ENCODE results near the gene KRT222. TPM values are rescaled to one million over a fixed set of nuclear protein-coding genes. Genes with fewer than 3 reads are reported as not detected.
A peak's percentile ranks its signal among the peaks of the same experiment; 100 is the strongest.

The KRT222 gene
- total RNA-seq, 1 experiment from 2014 or later = not detected

- Histone ChIP-seq H3K4me1 (ENCODE audit: insufficient read depth, low read length, poor library complexity, severe bottlenecking) (peaks cover 6% of the 10 kb centered on the region), H3K4me3 (ENCODE audit: low read depth, low read length, poor library complexity, severe bottlenecking) (no peak overlapping the region), H3K27ac (ENCODE audit: low read depth, low read length, poor library complexity, severe bottlenecking) (no peak overlapping the region), H3K36me3 (ENCODE audit: insufficient read depth, low read length, poor library complexity, severe bottlenecking) (no peaks in the 10 kb centered on the region), H3K9me3 (ENCODE audit: low read depth, low read length, poor library complexity, severe bottlenecking) (no peaks in the 10 kb centered on the region), H3K27me3 (replicated peaks; ENCODE audit: insufficient read depth, low read depth, low read length, poor library complexity) (no peaks in the 10 kb centered on the region)
- intact Hi-C loops (cut with micrococcal nuclease; ENCODE audit: unreplicated experiment) = no loop called here
- TF ChIP-seq, protein P1, sequence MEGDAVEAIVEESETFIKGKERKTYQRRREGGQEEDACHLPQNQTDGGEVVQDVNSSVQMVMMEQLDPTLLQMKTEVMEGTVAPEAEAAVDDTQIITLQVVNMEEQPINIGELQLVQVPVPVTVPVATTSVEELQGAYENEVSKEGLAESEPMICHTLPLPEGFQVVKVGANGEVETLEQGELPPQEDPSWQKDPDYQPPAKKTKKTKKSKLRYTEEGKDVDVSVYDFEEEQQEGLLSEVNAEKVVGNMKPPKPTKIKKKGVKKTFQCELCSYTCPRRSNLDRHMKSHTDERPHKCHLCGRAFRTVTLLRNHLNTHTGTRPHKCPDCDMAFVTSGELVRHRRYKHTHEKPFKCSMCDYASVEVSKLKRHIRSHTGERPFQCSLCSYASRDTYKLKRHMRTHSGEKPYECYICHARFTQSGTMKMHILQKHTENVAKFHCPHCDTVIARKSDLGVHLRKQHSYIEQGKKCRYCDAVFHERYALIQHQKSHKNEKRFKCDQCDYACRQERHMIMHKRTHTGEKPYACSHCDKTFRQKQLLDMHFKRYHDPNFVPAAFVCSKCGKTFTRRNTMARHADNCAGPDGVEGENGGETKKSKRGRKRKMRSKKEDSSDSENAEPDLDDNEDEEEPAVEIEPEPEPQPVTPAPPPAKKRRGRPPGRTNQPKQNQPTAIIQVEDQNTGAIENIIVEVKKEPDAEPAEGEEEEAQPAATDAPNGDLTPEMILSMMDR (conservative IDR thresholded peaks at IDR 0.05; ENCODE audit: low read depth, low read length) = no peak
- no peak for TF ChIP-seq EZH2 (IDR thresholded peaks at IDR 0.05; ENCODE audit: borderline replicate concordance, low read depth, low read length, poor library complexity, severe bottlenecking)
- DNase-seq (ENCODE audit: low spot score) = no peak
- BruUV-seq (replicated peaks) = no TSS peak
- CTCF ChIA-PET = no interaction called here
- POLR2A ChIA-PET (ENCODE audit: low non-redundant PET) = no interaction called here
Measured at GRCh38 chr17:40651939-40652338, 13.0 kb downstream of the KRT222 start.

DNA sequence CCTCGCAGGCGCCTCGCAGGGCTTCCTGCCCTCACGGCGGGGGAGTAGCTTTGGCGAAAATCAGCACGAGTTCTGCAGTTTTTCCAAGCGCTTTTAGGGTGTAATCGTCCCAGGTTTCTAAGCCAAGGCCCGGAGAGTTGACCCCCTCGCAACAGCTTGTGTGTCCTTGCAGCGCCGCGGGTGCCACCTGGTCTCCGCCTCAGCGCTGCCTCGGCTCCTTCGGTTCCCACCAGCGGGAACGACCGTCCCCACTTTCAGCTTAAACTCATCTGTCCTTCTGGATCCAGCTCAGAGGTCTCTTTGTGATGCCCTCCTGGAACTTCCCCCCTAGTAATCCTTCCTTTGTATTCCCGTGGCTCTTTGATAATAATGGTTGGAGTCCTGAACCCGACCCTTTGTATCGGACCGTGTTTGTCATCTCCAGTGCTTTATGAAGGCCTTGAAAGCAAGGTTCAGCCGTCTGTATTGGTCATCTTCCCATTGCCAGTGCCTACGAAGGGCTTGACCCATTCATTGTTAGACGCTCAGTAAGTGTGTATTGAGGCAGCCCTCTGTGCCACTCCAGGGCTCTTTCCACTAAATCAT lies 16.5 kb downstream of the KRT222 start:
- Histone ChIP-seq H3K36me3 (ENCODE audit: insufficient read depth, low read length, poor library complexity, severe bottlenecking) (peaks cover 15% of the 10 kb centered on the region), H3K9me3 (ENCODE audit: low read depth, low read length, poor library complexity, severe bottlenecking) (no peaks in the 10 kb centered on the region), H3K4me3 (ENCODE audit: low read depth, low read length, poor library complexity, severe bottlenecking) (peak overlapping the region; percentile 74), H3K27ac (ENCODE audit: low read depth, low read length, poor library complexity, severe bottlenecking) (peak overlapping the region; percentile 99), H3K4me1 (ENCODE audit: insufficient read depth, low read length, poor library complexity, severe bottlenecking) (peaks cover 6% of the 10 kb centered on the region), H3K27me3 (replicated peaks; ENCODE audit: insufficient read depth, low read depth, low read length, poor library complexity) (no peaks in the 10 kb centered on the region)
- POLR2A ChIA-PET (ENCODE audit: low non-redundant PET) = no interaction called here
- BruUV-seq (replicated peaks) = no TSS peak
- CTCF ChIA-PET = no interaction called here
- TF ChIP-seq EZH2 (IDR thresholded peaks at IDR 0.05; ENCODE audit: borderline replicate concordance, low read depth, low read length, poor library complexity, severe bottlenecking) = no peak
- TF ChIP-seq, protein P1 (conservative IDR thresholded peaks at IDR 0.05; ENCODE audit: low read depth, low read length) = no peak
- DNase-seq (ENCODE audit: low spot score) = no peak
- intact Hi-C loops (cut with micrococcal nuclease; ENCODE audit: unreplicated experiment) = no loop called here

DNA sequence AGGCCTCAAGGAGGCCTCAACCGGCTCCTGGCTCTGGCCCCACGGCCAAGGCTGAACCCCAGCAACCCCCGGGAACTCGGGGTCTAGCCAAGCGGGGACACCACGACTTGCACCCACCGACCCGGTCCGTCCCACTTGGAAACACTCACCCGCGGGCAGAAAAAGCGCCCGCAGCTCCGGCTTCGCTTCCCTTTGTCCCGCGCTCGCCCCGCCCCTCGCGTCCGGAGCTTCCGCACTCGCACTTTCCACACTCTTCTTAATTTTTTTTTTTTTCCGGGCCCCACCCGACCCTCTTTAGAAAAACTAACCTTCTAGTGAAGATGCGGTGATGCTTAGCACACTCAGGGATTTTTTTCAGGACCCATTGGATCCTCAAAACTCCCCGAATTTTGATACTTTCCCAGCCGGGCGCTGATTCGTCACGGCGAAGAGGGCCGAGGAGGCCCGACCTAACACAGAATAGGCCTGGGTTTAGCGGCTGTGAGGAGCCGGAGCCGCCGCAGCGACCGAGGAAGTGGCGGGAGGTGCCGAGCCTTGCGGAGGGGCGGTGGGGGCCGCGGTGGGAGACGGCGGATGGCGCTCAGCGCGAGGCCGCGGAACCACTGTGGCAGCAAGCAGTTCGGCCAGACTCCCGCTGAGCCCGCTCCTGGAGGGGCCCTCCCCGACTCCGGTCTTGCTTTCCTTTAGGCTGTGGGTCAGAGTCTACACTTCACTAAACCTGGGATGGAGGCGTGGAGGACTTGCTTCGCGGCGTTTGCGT lies 17.2 kb downstream of the KRT222 start, which contains the start of gene SMARCE1:
TSS of gene SMARCE1 (minus strand) at position 195 of the 760 bp plus-strand sequence. CDS start 2,016 bp downstream, outside the sequence.
- intact Hi-C loops (cut with micrococcal nuclease; ENCODE audit: unreplicated experiment) = no loop called here
- POLR2A ChIA-PET (ENCODE audit: low non-redundant PET) = interaction anchor here (0.6 to 0.8 kb wide), 2 partner anchors 230 to 1041 kb away, joined by 3 read pairs; partner anchors contain the start of genes EIF1 and TOP2A
- H3K27me3 ChIP-seq (replicated peaks; ENCODE audit: insufficient read depth, low read depth, low read length, poor library complexity) = no peaks in the 10 kb centered on the region
- peak within 1 kb of the TSS; percentile 99 for H3K27ac ChIP-seq (ENCODE audit: low read depth, low read length, poor library complexity, severe bottlenecking)
- CTCF ChIA-PET = no interaction called here
- peak; percentile 64 for DNase-seq (ENCODE audit: low spot score)
- peaks cover 6% of the 10 kb centered on the region for H3K4me1 ChIP-seq (ENCODE audit: insufficient read depth, low read length, poor library complexity, severe bottlenecking)
- H3K9me3 ChIP-seq (ENCODE audit: low read depth, low read length, poor library complexity, severe bottlenecking) = no peaks in the 10 kb centered on the region
- peak within 1 kb of the TSS; percentile 74 for H3K4me3 ChIP-seq (ENCODE audit: low read depth, low read length, poor library complexity, severe bottlenecking)
- TF ChIP-seq EZH2 (IDR thresholded peaks at IDR 0.05; ENCODE audit: borderline replicate concordance, low read depth, low read length, poor library complexity, severe bottlenecking) = no peak
- TF ChIP-seq, protein P1 (conservative IDR thresholded peaks at IDR 0.05; ENCODE audit: low read depth, low read length) = no peak
- BruUV-seq (replicated peaks) = no TSS peak
- H3K36me3 ChIP-seq (ENCODE audit: insufficient read depth, low read length, poor library complexity, severe bottlenecking) = peaks cover 22% of the 10 kb centered on the region
